Measurements from ENCODE around the gene L2HGDH. TPM values are rescaled to one million over a fixed set of nuclear protein-coding genes. Genes with fewer than 3 reads are reported as not detected.

The L2HGDH gene
- polyA plus RNA-seq, 10 donors, result 3.6 to 7.4 (median 5.8) TPM

DNA sequence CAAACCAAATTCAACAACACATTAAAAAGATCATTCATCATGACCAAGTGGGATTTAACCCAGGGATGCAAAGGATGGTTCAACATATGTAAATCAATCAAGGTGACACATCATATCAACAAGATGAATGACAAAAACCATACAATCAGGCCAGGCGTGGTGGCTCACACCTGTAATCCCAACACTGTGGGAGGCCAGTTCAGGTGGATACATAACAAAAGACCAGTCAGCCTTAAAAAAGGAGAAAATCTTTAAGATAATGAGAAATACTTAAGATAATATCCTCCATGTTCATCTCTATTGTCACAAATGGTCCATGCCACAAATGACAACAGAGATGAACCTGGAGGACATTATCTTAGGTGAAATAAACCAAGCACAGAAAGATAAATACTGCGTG, 12.4 kb downstream of the L2HGDH start:
- no peak for DNase-seq

DNA sequence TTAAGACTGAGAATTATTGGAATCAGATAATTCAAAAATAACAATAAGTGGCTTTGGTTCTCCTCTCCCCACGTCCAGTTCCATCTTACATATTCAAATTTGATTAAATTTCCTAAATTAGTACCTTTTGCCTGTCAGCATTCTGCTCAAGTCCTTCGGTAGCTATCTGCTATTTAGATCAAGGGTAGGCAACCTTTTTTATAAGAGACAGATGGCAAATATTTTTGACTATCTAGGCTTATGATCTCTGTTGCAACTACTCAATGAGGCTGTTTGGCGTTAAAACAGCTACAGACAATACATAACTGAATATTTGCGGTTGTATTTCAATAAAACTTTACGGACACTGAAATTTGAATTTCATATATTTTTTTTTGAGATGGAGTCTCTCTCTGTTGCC, 21.7 kb downstream of the L2HGDH start:
- no peak for DNase-seq

DNA sequence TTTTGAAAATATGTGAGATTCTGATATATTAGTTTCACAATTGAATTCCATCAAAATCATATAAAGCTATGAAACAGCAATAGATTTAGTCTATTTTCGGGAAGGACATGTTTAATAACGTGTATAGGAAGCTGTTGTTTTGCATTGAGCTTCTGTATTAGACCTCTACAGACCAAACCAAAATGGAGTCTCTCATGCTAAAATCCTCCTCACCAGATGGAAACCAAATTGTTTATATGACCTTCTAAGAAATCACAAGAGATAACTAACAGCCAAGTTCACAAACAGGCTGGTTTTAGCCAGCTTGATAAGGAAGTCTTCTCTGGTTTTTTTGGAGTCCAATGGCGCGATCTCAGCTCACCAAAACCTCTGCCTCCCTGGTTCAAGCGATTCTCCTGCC, 23.9 kb downstream of the L2HGDH start:
- DNase-seq, result no peak

DNA sequence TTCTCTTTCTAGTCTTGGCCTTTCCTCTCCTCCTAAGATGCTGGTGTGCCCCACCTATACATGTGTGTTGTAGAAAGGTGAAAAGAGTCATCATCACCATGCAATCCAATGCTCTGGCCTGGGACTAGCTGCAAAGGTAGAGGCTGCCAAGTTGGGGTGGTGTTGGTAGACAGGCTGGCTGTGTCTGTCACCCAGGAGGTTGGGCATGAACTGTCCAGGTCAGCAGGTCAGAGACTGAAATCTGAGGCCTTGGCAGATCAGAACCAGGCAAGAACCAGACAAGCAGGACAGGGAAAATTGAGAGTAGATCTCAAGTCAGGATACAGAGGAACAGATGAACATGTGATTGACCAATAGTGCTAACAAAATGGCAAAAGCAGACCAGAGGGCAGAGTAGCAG, 26.2 kb downstream of the L2HGDH start:
- no peak for DNase-seq

DNA sequence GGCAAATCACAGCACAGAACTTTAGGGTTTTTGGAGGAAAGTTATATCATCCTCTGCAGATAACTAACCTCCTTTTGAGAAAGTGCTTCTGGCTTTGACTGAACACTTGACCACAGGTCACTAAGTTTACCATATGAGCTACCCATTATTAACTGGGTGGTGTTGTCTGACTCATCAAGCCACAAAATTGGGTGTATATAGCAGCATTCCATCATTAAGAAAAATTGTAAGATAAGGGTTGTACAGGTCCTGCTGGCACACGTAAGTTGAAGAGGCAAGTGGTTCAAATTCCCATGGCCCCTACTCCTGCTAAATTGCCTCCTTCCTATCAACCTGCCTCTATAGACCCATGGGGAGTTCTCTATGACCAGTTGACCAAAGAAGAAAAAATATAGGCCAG, 39.5 kb downstream of the L2HGDH start:
- DNase-seq, result no peak

DNA sequence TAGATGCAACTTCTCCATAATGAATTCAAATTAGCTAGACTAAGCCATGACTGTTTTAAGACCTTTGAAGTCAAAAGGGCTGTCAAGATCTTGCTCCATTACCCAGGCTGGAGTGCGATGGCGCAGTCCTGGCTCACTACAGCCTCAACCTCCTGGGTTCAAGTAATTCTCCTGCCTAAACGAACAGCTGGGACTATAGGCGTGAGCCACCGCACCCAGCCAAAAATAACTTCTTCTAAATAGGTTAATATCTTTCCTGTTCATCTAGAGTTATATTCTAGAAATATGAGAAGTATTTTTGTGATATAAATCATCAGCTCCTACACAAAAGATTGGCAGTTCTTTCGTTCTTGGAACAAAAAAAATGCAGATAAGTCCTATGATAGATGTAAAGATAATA, 41.1 kb downstream of the L2HGDH start:
- no peak for DNase-seq

DNA sequence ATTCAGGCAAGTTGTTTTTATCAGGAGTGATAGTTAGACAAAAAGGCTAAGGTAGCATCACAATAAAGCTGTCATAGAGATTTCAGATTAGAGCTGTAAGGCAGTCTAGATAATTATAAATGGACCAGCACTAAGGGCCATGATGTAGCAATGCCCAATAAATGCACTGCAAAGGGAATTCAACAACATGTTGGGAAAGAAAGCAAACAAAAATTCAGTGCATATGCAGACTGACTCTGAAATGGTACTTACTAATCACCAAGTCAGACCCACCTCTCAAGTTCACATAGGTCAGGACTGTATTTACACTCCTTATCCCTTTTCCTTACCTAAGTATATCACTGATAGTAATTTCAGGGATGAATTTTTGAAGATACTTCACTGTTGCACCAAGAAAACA, 47.0 kb downstream of the L2HGDH start:
- no peak for DNase-seq

DNA sequence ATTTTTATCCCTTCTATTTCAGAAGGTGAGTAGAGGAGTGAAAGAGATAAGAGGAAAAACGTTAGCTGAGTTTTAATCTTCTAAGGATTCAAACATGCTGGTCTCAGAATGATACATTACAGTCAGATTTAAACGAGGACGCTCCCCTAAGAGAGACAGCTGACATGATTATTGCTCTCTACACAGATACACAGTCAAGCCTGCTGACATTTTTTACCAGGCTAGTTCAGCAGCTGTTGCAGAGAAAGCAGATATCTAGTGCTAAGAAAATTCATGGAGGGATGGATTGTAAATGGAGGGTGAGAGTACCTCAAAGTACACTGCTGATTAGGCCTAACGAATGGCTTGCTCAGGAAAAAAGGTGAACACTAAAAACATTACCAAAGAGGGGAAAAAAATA, 48.7 kb downstream of the L2HGDH start:
- peak in 2 of 3 donors; percentile 6 to 15 for DNase-seq

DNA sequence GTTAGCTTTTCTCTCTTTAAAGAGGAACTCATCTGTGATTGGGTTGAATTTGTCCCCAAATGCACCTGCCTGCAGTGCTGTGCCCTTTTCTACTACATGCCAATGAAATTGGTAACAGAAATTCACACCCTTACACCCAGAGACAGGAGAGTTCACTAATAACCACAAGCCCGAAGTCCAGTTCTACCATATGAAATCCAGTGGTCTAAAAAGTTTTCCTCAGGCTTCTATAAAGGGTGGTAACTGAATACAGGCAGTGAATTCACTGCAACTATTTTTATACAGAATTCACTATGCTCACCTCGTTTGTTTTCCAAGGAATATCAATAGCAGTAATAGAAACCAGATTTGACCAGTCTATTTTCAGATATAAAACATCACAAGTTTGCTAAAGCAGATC, 49.2 kb downstream of the L2HGDH start:
- DNase-seq, result peak in 1 of 3 donors; percentile 3

DNA sequence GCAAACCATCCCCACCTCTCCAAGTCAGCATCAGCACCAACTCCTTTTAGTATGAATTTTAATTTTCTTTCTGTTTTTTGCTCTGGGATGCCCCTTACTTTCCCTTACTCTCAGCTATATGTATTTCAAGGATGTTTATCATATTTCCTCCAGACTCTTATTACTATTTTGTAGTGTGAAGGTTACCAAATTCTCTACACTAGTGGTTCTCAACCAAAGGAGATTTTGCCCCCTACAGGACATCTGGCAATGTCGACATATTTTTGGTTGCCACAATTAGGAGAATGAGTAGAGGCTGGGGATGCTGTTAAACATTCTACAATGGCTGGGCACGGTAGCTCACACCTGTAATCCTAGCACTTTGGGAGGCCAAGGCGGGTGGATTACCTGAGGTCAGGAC, 51.5 kb downstream of the L2HGDH start:
- DNase-seq, result peak; percentile 1 to 25 (median 19)

DNA sequence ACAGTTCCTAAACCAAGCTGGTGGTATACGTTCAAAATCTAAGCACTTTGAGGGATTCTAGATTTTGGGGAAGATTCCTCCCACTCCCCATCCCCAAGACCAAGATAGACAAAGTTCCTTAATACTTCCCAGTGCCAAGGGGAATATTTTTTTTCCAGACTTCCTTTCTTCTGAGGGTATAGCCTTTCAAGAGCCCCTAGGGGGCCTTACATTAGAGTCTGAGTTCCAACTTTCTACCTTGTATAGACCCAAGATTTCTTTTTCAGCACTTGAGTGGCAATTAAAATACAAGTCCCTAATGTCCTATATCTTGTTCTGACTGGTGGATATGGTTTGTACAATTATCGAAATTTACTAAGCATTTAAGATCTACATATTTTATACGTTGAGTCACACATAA, 52.0 kb downstream of the L2HGDH start:
- DNase-seq, result no peak

DNA sequence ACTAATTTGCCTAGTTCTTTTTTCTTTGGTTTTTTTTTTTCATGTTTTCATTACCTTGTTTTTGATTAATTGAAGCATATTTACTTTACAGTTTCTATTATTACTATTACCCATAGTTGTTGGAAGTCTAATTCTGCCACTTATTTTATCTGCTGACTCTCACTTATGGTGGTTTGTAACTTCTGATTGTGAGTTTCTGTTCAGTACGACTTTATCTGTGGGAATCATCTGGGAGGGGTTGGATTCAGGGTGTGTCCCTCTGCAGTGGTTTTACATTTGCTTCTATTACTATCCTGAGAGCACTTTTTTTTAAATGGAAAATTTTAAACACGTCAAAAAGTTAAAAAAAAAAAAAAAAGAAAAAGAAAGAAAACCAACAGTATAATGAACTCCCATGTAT, 54.3 kb downstream of the L2HGDH start:
- no peak for DNase-seq

DNA sequence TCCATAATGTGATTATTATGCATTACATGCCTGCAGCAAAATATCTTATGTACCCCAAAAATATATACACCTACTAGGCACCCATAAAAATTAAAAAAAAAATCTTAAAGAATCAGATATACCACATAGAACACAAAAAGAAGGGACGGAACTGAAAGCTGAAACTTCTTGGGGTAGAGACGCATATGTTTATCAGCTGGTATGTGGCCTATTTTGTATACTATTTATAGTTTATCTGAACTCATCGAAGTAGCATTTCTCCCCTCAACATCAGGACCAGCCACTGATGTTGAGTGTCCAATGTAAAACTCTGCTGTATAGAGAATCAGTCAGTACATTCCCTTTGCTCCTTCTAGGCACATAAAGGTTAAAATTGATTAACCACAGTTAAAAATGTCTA, 57.8 kb downstream of the L2HGDH start:
- DNase-seq, result no peak

DNA sequence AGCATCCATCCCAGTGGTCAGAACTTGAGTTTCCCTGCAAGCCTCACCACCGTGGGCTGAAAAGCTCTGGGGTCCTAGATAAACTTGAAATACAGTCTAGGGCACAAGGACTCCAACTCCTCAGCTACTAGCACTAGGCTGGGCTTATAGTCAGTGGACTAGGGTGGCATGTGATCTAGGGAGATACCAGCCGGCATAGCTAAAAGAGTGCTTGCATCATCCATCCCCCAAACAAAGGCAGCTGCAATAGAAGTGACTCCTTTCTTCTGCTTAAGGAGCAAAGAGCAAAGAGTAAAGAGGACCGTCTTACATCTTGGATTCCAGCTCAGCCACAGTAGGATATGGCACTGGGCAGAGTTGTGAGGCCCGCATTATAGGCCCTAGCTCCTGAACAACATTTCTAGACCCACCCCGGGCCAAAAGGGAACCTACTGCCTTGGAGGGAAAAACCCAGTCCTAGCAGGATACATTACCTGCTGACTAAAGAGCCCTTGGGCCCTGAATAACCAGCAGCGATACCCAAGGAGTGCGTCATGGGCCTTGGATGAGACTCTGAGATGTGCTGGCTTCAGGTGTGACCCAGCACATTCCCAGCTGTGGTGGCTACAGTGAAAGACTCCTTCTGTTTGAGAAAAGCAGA, 62.8 kb downstream of the L2HGDH start:
- DNase-seq, result no peak

DNA sequence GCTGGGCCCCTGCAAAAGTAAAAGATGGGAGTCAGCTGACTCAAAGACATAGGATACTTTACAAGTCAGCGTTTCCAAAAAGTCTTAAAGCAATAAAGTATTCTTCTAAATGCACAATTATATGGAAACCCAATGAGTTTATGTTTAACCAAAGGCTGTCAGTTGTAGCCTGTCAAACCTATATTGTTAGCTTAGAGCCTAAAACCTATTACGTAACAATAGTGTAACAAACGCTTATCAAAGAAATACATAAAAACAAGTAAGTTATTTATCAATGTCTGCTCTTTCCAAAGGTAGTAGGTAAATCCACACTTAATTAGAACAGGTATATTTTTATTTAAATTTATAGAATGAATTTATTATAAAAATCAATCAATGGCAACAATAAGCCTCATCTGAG, 64.8 kb downstream of the L2HGDH start:
- no peak for DNase-seq

DNA sequence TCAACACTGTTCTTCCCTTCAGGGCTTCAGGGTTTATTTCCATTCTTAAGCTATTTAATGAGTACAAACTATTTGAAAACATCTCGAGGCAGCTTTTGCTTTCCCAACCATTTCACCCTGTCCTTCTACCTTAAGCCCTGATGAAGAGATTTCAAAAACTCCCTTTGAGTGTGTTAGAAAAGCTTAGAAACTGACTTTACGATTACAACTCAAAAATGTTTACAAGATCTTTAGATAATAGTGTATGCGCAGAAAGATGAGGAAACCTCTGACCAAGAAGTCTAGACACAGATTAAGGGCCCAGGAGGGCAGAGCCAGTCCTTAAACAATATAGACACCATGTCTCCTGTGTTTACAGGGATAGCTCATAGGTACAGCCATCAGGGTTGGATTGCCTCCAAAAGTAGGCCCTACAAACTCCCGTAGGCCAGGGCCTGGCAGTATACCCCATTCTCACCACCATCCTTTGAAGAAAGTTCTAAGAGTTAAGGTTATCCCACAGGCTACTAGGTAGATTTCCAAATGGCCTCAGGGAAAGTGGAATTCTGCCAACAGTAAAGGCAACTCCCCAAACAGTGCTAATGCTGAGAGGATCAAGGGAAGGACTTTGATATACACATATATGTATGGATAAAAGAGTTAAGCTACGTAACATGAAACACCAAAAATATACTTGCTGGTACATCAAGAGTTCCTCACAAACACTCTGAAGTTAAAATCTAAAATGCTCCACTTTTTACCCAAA, 69.3 kb downstream of the L2HGDH start:
- DNase-seq, result no peak

DNA sequence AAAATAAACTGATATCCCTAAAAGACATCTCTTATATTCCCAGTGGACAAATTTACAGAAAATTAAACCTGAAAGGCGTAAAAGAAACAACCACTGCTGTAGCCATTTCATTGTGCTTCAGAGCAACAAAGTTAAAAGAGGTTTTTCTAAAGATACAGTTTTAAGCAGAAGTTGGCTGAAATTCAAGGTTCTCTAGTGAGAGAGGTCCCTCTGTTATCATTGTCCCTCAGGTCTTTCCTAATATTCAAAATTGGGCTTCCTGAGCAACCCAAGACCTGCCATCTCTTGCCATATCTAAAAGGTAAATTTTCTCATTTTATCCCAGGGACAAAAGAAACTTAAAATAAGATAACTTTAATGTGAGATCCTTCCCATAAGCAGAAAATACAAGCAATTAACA, 69.9 kb downstream of the L2HGDH start:
- DNase-seq, result no peak

DNA sequence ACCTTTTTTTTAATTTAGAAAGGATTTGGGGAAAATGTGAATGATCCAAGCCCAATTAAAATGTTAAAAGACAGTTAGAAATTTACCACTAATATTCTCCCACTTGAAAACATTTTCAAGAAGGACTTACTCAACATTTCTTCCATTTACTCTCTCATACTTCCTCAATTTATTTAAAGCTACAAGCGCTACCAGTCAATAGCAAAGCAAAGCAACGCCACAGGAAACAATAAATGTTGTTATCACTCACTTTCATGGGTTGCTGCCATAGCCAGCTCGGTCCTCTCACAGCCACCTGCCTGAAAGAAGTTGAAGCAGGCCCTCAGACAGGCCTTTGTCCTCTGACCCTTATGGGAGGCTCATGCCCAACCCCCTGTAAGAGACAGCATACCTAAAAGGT, 74.6 kb downstream of the L2HGDH start:
- DNase-seq, result no peak

DNA sequence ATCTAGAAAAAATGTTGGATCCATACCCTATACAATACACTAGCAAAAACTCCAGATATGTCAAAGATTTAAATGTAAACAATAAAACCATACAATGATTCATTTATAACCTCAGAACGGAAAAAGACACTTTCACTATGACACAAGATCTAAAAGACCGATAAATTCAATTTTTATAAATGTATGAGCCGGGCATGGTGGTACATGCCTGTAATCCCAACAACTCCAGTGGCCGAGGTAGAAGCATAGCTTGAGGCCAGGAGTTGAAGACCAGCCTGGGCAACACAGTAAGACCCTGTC, 78.1 kb downstream of the L2HGDH start:
- no peak for DNase-seq

DNA sequence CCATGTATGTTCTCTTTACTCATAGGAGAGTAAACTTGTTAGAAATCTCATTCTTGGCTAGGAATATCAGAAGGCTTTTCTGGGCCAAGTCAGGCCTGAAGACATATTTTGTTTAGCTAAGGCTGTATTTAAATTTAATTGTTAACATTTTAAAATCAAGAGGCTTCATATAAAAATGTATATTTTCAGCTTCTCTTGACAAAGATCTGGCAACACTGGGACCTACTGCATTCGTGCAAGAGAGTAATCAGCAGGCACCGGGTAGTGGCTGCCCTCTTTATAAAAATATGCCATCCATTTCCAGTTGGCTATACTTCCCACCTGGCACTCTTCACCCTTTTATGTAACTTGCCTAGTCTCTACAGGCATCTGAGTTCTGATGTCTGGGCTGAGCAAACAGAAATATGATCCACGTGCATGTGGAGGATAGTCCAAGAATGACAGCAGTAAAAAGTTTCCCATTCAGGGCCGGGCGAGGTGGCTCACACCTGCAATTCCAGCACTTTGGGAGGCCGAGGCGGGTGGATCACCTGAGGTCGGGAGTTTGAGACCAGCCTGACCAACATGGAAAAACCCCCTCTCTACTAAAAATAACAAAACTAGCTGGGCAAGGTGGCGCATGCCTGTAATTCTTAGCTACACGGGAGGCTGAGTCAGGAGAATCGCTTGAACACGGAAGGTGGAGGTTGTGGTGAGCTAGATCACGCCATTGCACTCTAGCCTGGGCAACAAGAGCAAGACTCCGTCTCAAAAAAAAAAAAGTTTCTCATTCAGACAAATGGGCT, 78.7 kb downstream of the L2HGDH start:
- peak in 2 of 3 donors; percentile 15 to 25 for DNase-seq

DNA sequence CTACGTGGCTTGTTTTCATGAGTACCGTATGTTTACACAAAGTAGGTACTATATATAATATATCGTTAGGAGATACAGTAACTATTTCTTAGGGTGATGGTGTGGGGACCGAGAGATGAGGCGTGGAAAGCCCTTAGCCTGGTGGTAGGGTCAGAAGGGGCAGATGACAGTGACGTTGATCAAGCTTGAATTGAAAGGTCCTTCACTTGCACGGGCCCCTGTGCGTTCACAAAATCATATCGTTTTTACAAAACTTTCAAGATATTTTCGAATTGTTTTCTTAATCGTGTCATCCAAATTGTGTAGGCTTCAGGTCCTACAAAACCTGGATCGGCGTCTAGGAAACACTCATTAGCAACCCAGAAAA, 79.8 kb downstream of the L2HGDH start:
- no peak for DNase-seq

DNA sequence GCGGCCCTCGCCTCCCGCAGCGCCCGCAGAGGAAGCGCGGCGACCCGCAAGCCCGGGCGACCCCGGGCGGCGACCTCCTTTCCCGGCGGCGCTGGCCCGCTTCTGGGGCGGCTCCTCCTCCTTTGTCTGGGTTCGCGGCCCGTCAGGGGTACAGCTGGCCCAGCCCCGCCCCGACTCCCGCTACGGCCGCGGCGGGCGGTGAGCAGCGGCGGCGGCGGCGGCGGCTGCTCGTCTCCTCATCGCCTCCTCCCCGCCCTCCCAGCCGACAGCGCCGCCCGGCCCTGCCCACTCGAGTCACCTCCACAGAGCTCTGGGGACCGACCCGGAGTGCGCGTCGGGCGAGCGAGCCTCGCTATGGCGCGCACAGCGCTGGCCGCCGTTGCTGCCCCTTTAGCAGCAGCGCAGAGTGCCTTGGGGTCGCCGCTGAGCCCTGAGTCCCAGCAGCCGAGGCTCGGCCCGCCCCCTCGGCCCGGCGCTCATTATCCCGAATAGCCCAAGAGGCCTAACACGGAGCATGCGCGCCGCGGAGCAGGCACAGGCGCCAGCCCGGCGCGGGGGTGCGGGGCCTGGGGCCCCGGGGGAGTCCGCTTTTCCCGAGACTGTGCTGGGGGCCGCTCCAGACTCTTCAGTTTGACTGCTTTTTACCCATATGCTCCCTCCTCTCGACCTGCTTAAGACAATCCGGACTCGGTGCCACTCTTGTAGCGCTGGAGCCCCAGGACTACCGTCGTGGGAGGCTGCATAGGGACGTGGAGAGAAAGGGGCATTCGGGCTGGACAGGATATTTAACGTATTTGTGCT, 80.4 kb downstream of the L2HGDH start, which contains the start of gene SOS2:
Gene SOS2, minus strand, starts transcription at position 104 of the 801 bp plus-strand sequence. CDS start 295 bp downstream, outside the sequence.
- peak; percentile 89 to 98 (median 90) for DNase-seq
